K562 (cell line): ENCODE results near the gene STUB1. TPM values are rescaled to one million over a fixed set of nuclear protein-coding genes. Genes with fewer than 3 reads are reported as not detected.
A peak's percentile ranks its signal among the peaks of the same experiment; 100 is the strongest.

ENCODE experiments used
- ELK1 ChIP-seq: sonication (generic); formaldehyde crosslinking; IDR thresholded peaks from 2 replicates; pipeline ENCODE4 v1.8.1; 2022; ENCODE audit warnings: missing genetic modification reagents
- MBD1 ChIP-seq: fragments of 250-450 bp; sonication (Bioruptor Pico); IDR thresholded peaks from 2 replicates; pipeline ENCODE4 v1.8.0; 2022; ENCODE audit warnings: inconsistent platforms
- RBFOX2 ChIP-seq: fragments of 200-400 bp; formaldehyde crosslinking; IDR thresholded peaks from 2 replicates; pipeline ENCODE4 v1.6.1; 2017; ENCODE audit warnings: low read depth, mild to moderate bottlenecking, low read length, moderate library complexity
- ZNF143 ChIP-seq: sonication (generic); formaldehyde crosslinking; IDR thresholded peaks from 2 replicates; pipeline ENCODE4 v1.9.0; 2022; ENCODE audit warnings: mild to moderate bottlenecking, missing genetic modification reagents
- ZNF407 ChIP-seq: fragments of 450-650 bp; IDR thresholded peaks from 2 replicates; pipeline ENCODE4 v1.6.1; 2016; ENCODE audit warnings: low read depth
- polyA plus RNA-seq, 8 experiments: library from polyadenylated mRNA; depleted of rRNA in 4 of 8; stranded (reverse) in 5 of 8; unstranded in 3 of 8; fragments of >200 nt; fragmentation: Nextera tagmentation in 2 of 8; fragmentation: Illumina TruSeq in 1 of 8; extraction: Ambion mirVana in 2 of 8; extraction: Trizol in 1 of 8; gene quantifications; 2 replicates each; pipeline versions ENCODE4 v1.2.1 to v1.2.3, GENCODE V29; 2011 to 2014; ENCODE audit warnings: inconsistent platforms in 1 of 8, missing spikeins in 1 of 8
- total RNA-seq, 7 experiments: library from RNA; depleted of rRNA in 6 of 7; stranded (reverse); fragments of >200 nt in 6 of 7; fragmentation: Illumina TruSeq in 2 of 7; extraction: Trizol in 2 of 7; gene quantifications; 2 replicates each; pipeline versions ENCODE4 v1.2.1 to v1.2.3, GENCODE V29; 2011 to 2021; ENCODE audit warnings: low replicate concordance in 1 of 7
- TF ChIP-seq, protein P1 (sequence below): fragments of 250-450 bp; sonication (Bioruptor Pico); IDR thresholded peaks from 2 replicates; pipeline ENCODE4 v1.4.0; 2020; ENCODE audit warnings: mild to moderate bottlenecking, moderate library complexity
- TF ChIP-seq, protein P2 (sequence below), 2 experiments: fragments of 450-650 bp; conservative IDR thresholded peaks; 2 replicates each; pipeline ENCODE4 v1.6.1; 2017; ENCODE audit warnings: mild to moderate bottlenecking in 2 of 2, moderate library complexity in 2 of 2

The STUB1 gene
- total and polyA plus RNA-seq, 9 of the 15 experiments (the other 6 are each of a cell fraction or from before 2014, with no cell fraction given): 10.6 to 251 (median 152) TPM

DNA sequence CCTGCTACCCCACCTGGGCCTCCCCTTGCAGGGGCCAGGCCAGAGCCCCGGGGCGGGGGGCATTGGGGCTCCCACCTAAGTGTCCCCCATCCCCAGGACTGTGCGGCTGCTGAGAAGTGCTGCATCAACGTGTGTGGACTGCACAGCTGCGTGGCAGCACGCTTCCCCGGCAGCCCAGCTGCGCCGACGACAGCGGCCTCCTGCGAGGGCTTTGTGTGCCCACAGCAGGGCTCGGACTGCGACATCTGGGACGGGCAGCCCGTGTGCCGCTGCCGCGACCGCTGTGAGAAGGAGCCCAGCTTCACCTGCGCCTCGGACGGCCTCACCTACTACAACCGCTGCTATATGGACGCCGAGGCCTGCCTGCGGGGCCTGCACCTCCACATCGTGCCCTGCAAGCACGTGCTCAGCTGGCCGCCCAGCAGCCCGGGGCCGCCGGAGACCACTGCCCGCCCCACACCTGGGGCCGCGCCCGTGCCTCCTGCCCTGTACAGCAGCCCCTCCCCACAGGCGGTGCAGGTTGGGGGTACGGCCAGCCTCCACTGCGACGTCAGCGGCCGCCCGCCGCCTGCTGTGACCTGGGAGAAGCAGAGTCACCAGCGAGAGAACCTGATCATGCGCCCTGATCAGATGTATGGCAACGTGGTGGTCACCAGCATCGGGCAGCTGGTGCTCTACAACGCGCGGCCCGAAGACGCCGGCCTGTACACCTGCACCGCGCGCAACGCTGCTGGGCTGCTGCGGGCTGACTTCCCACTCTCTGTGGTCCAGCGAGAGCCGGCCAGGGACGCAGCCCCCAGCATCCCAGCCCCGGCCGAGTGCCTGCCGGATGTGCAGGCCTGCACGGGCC lies 47.5 kb upstream of the STUB1 start (continued):
- 0 out of 2 replicates have a peak, but pooled peaks have one; percentile 18 for TF ChIP-seq ZNF143 (CRISPR knock-in tag)
- TF ChIP-seq, protein P1, sequence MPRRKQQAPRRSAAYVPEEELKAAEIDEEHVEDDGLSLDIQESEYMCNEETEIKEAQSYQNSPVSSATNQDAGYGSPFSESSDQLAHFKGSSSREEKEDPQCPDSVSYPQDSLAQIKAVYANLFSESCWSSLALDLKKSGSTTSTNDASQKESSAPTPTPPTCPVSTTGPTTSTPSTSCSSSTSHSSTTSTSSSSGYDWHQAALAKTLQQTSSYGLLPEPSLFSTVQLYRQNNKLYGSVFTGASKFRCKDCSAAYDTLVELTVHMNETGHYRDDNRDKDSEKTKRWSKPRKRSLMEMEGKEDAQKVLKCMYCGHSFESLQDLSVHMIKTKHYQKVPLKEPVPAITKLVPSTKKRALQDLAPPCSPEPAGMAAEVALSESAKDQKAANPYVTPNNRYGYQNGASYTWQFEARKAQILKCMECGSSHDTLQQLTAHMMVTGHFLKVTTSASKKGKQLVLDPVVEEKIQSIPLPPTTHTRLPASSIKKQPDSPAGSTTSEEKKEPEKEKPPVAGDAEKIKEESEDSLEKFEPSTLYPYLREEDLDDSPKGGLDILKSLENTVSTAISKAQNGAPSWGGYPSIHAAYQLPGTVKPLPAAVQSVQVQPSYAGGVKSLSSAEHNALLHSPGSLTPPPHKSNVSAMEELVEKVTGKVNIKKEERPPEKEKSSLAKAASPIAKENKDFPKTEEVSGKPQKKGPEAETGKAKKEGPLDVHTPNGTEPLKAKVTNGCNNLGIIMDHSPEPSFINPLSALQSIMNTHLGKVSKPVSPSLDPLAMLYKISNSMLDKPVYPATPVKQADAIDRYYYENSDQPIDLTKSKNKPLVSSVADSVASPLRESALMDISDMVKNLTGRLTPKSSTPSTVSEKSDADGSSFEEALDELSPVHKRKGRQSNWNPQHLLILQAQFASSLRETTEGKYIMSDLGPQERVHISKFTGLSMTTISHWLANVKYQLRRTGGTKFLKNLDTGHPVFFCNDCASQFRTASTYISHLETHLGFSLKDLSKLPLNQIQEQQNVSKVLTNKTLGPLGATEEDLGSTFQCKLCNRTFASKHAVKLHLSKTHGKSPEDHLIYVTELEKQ (CRISPR knock-in tag): no peak
- TF ChIP-seq MBD1: no peak
- TF ChIP-seq ZNF407: no peak
- TF ChIP-seq, protein P2, sequence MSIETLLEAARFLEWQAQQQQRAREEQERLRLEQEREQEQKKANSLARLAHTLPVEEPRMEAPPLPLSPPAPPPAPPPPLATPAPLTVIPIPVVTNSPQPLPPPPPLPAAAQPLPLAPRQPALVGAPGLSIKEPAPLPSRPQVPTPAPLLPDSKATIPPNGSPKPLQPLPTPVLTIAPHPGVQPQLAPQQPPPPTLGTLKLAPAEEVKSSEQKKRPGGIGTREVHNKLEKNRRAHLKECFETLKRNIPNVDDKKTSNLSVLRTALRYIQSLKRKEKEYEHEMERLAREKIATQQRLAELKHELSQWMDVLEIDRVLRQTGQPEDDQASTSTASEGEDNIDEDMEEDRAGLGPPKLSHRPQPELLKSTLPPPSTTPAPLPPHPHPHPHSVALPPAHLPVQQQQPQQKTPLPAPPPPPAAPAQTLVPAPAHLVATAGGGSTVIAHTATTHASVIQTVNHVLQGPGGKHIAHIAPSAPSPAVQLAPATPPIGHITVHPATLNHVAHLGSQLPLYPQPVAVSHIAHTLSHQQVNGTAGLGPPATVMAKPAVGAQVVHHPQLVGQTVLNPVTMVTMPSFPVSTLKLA (conservative IDR thresholded peaks at IDR 0.05): no peak
- TF ChIP-seq ELK1: no peak
- 0 out of 2 replicates have a peak, but pooled peaks have one; percentile 43 for TF ChIP-seq RBFOX2
